ENCODE data around the gene ZDHHC19.
"Not testable (repeated sequence)": the region's sequence is repeated elsewhere in the genome, so short reads cannot be mapped to it uniquely, and the experiment has no call there.

Gene ZDHHC19

GRCh38 chr3:196178993-196179379, 32.2 kb downstream of the ZDHHC19 start:
- no peak for DNase-seq (ENCODE audit: low read depth in 2 of 2)

GRCh38 chr3:196177967-196178366, 33.2 kb downstream of the ZDHHC19 start:
- no peak for DNase-seq (ENCODE audit: low read depth in 2 of 2)

GRCh38 chr3:196177567-196177966, 33.6 kb downstream of the ZDHHC19 start:
- DNase-seq (ENCODE audit: low read depth in 2 of 2), result no peak

- no peak for DNase-seq (ENCODE audit: low read depth in 2 of 2)
Observed at GRCh38 chr3:196175722-196176121, 35.5 kb downstream of the ZDHHC19 start.

GRCh38 chr3:196175116-196175625, 36.0 kb downstream of the ZDHHC19 start:
- DNase-seq (ENCODE audit: low read depth in 2 of 2), result no peak

GRCh38 chr3:196174652-196175051, 36.5 kb downstream of the ZDHHC19 start:
- no peak for DNase-seq (ENCODE audit: low read depth in 2 of 2)

- DNase-seq (ENCODE audit: low read depth in 2 of 2), result not testable (repeated sequence)
Observed at GRCh38 chr3:196170296-196170695, 40.9 kb downstream of the ZDHHC19 start.

- DNase-seq (ENCODE audit: low read depth in 2 of 2), result no peak
Observed at GRCh38 chr3:196169836-196170240, 41.4 kb downstream of the ZDHHC19 start.

- no peak for DNase-seq (ENCODE audit: low read depth in 2 of 2)
Observed at GRCh38 chr3:196168808-196169391, 42.3 kb downstream of the ZDHHC19 start.

- DNase-seq (ENCODE audit: low read depth in 2 of 2), result peak in 1 of 2 donors; percentile 34
Observed at GRCh38 chr3:196166741-196167140, 44.5 kb downstream of the ZDHHC19 start.

GRCh38 chr3:196165850-196166249, 45.4 kb downstream of the ZDHHC19 start:
- DNase-seq (ENCODE audit: low read depth in 2 of 2), result no peak

- not testable (repeated sequence) for DNase-seq (ENCODE audit: low read depth in 2 of 2)
Observed at GRCh38 chr3:196165006-196165575, 46.1 kb downstream of the ZDHHC19 start.

- DNase-seq (ENCODE audit: low read depth in 2 of 2), result no peak
Observed at GRCh38 chr3:196164576-196164975, 46.6 kb downstream of the ZDHHC19 start.

GRCh38 chr3:196163666-196164493, 47.3 kb downstream of the ZDHHC19 start:
- DNase-seq (ENCODE audit: low read depth in 2 of 2), result no peak

- DNase-seq (ENCODE audit: low read depth in 2 of 2), result no peak
Observed at GRCh38 chr3:196163212-196163611, 48.0 kb downstream of the ZDHHC19 start.

- DNase-seq (ENCODE audit: low read depth in 2 of 2), result no peak
Observed at GRCh38 chr3:196162679-196163078, 48.5 kb downstream of the ZDHHC19 start.

- no peak for DNase-seq (ENCODE audit: low read depth in 2 of 2)
Observed at GRCh38 chr3:196159952-196160804, 51.0 kb downstream of the ZDHHC19 start.

GRCh38 chr3:196159526-196159925, 51.7 kb downstream of the ZDHHC19 start:
- DNase-seq (ENCODE audit: low read depth in 2 of 2), result no peak

- no peak for DNase-seq (ENCODE audit: low read depth in 2 of 2)
Observed at GRCh38 chr3:196156160-196156559, 55.0 kb downstream of the ZDHHC19 start.

GRCh38 chr3:196150481-196150880, 60.7 kb downstream of the ZDHHC19 start:
- DNase-seq (ENCODE audit: low read depth in 2 of 2), result no peak

GRCh38 chr3:196149831-196150301, 61.3 kb downstream of the ZDHHC19 start:
- DNase-seq (ENCODE audit: low read depth in 2 of 2), result no peak

GRCh38 chr3:196149375-196149774, 61.8 kb downstream of the ZDHHC19 start:
- DNase-seq (ENCODE audit: low read depth in 2 of 2), result no peak

Measured in stimulated activated CD8-positive, alpha-beta memory T cell treated with anti-CD3 and anti-CD28 coated beads, Interleukin-15, amount 100 ng/mL, for 48 hours (primary cell).